Measurements from ENCODE around the gene UBE3D.

GRCh38 chr6:83062225-83062624, 3.4 kb downstream of the UBE3D start:
- TF ChIP-seq CTCF (conservative IDR thresholded peaks at IDR 0.05) (no peak), ZFX (IDR thresholded peaks at IDR 0.05) (no peak)
